Embryonic facial prominence (tissue), 1 donor: ENCODE results near the gene STAT2.
"Not testable (repeated sequence)": the region's sequence is repeated elsewhere in the genome, so short reads cannot be mapped to it uniquely, and the experiment has no call there.

Source experiments
- DNase-seq: peaks from one replicate; pipeline ENCODE4 v3.0.0-alpha.2; 2016; ENCODE audit errors: extremely low spot score

STAT2 gene

DNA sequence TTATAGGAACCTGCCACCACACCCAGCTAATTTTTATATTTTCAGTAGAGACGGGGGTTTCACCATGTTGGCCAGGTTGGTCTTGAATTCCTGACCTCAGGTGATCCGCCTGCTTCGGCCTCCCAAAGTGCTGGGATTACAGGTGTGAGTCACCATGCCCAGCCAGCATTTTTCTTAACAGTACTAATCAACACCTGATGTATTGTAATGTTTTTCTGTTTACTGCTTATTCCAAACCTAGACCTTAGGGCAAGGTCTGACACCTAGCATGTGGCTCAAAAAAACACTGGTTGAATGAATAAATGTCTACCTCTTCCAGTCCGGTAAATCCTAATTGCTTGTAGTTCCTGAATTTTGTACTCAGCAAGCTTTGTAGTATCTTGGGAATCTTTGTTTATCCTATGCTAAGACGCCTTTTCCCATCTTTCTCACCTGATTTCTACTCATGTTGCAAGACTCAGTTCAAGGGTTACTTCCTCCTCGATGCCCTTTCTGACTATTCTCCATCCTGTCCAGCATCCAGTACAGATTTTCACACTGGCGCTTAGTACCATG is 28.9 kb downstream of the STAT2 start:
- DNase-seq: no peak

DNA sequence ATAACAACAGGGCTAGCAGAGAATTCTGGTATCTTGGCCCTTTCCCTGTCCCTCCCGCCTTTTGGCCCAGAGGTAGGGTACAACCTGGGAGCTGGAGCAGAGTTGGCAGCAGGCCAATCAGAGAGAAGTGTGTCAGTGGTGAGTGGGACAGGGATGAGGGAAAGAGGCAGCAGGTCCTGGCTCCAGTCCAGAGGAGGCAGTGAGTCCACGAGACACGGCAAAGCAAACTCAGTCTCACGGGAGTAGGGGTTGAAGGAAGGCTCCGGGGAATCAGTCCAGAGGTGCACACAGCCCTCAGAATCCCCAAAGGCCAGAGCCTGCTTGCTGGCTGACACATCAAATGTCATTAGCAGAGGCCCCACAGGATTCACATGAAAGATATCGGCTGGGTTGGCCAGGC is 33.4 kb downstream of the STAT2 start:
- no peak for DNase-seq

DNA sequence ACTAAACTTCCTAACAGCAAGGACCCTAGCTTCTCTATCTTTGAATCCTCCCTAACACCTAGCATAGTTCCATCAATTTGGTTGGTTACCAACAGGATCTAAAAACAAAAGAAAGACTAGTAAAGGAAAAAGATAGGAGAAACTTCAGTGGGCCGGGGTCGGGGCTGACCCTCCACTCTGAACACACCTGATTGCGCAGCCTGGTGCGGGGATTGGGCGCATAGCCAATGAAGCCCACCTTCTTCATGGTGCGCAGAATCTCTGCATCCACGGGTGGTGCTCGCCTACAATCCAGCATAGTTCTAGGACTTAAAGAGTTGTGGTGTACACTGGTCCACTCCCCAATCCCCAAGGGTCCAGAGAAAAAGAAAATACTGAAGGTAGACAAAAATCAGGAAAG is 33.8 kb downstream of the STAT2 start:
- no peak for DNase-seq

DNA sequence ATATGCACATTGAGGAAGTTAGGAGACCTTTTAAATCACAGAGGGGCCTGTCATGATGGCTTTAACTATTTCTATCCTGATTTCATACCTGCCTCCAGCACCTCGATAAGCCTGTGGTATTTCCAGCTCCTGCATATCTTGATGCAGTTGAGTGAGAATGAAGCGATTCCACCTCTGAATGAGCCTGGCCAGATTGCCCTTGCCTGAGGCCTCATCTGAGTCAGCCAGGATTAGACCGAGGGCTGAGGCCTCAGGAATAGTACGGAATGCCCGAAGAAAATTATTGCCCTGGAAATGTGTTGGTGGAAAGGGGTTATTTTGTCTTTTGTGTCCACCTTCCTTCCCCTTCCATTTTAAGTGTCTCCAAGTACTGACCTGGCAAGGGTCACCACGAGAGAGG is 35.7 kb downstream of the STAT2 start:
- DNase-seq: no peak

DNA sequence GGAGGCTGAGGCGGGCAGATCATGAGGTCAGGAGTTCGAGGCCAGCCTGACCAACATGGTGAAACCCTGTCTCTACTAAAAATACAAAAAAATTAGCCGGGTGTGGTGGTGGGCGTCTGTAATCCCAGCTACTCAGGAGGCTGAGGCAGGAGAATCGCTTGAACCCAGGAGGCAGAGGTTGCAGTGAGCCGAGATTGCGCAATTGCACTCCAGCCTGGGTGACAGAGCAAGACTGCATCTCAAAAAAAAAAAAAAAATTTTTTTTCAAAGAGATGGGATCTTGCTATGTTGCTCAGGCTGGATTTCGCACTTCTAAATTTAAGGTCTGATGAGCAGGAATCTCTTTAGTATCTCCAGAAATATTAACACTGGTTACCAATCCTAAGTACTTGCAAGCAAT is 38.3 kb downstream of the STAT2 start:
- DNase-seq: not testable (repeated sequence)

DNA sequence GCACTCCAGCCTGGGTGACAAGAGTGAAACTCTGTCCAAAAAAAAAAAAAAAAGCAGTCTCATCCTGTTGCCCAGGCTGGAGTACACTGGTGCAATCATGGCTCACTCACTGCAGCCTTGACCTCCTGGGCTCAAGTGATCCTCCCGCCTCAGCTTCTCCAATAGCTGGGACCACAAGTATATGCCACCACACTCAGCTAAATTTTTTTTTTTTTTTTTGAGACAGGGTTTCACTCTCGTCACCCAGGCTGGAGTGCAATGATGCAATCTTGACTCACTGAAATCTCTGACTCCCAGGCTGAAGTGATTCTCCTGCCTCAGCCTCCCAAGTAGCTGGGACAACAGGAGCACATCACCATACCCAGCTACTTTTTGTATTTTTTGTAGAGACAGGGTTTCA is 38.9 kb downstream of the STAT2 start:
- DNase-seq: no peak

DNA sequence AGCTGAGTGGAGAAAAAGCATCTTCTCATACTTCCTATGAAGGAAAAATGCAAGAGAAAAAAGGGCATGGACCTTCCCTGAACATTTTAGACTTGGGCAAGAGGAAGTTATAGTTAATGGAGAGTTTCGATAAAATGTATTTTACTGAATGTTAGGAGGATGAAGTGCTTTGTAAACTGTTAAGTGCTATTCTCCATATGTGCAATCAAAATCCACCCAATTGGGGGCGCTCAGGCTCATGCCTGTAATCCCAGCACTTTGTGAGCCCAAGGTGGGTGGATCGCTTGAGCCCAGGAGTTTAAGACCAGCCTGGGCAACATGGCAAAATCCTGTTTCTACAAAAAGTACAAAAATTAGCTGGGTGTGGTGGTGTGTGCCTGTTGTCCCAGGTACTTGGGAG is 42.2 kb downstream of the STAT2 start:
- no peak for DNase-seq

DNA sequence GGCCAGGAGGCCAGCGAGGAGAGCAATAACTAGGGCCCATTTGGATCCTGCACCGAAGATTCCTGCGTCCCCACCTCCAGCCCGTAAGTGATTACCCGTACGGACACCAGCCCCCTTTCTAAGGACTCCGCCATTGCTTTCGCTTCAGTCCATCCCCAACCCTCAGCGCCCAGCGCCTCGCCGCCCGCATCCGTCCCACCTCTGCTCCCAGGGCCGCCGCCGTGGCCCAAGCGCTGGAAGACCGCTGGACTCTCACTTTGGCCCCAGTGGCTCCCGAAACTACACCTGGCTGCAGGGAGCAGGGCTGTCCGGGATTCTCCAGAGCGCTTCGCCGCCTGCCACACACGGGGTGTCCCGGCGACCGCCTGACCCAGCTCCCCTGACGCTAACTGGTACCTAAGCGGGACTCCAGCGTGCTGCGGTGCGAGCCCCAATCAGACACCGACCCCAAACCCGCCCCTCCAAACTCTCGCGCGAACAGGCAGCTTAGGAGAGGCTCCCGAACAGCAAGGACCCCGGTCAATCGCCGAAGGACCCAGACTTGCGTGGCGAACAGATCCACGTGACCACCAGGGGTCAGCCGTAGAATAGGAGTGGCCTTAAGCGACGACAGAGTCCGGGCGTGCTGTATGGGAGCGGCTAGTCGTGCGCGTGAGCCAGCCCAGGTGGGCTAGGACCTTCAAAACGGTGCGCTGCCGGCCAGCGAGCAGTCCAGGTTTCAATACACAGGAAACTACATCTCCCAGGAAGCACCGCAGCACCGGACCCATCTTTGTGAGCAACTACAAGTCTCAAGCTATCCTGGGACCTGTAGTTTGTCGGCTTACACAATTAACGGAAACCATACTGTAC is 44.1 kb downstream of the STAT2 start, which contains the start of gene CNPY2:
TSS of gene CNPY2 (minus strand) at position 367 of the 852 bp plus-strand sequence. CDS start 771 bp downstream, outside the sequence.
- DNase-seq: peak; percentile 89

DNA sequence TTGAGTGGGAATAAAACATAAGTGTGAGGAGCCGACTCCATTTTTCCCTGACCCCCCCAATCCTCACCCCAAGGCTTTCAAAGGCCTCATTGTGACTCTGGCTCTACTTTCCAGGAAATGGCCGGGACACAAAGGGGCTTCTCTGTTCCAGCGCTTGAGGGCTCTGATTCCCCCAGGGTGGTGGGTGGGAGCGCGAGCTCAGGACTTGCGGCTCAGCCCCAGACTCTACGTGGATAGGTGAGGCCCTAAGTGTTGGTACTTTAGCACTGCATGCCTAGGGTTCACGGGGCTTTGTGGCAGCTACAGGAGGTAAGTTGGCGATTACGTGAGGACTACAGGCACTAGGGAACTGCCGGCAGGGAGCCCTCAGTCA is 44.7 kb downstream of the STAT2 start:
- no peak for DNase-seq

DNA sequence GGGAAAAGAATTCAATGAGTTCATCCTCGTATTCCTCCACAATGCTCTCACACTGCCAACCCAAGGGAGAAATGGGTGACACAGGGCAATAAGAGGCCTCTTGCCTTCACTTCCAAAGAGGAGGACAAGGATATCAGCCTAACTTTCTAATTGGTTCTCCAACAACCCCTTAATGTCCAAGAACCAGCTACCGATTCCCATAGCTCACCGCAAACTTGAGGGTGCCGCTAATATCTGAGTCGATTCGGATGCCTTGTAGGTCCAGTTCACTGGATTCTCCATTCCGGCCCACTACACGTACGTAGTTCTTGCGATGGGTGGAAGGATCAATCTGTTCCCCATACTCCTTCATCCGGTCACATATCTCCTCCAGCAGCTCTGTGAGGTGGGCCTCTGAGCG is 48.9 kb downstream of the STAT2 start:
- DNase-seq: no peak

DNA sequence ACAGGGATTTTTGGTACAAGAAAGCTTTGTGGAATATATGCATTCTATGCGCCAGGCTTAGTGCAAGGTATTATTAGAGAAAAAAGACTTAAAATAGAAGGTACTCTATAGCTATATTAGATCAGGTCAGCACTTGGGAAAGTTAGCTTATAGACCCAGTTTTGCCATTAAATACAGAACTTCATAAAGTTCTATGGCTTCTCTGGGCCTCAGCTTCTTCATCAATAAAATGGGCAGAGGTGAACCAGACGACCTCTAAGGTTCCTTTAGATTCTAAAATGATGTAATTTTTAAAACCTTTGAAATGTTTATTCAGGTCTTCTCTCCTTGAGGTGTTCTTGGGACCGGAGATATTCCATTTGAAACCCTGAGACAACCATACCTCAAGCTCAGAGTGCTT is 51.2 kb downstream of the STAT2 start:
- no peak for DNase-seq

DNA sequence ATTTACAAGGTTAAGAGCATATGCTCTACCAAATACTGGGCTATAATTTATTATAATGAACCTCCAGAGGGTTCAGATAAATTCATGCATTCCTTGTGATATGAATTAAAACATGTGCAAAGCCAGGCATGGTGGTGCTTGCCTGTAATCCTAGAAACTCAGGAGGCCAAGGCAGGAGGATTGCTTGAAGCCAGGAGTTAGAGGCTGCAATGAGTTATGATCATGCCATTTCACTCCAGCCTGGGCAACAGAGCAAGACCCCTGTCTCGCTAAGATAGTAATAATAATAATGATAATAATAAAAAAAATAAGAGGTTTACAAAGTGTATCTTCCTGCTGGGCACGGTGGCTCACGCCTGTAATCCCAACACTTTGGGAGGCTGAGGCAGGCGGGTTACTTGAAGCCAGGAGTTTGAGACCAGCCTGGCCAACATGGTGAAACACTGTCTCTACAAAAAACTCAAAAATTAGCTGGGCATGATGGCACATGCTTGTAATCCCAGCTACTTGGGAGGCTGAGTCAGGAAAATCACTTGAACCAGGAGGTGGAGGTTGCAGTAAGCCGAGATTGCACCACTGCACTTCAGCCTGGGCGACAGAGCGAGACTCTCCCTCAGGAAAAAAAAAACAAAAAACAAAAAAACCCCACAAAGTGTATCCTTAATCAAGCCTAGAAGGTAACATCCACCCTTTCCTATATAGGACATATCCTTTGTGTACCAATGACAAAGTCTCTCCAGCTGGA is 52.5 kb downstream of the STAT2 start:
- DNase-seq: no peak

DNA sequence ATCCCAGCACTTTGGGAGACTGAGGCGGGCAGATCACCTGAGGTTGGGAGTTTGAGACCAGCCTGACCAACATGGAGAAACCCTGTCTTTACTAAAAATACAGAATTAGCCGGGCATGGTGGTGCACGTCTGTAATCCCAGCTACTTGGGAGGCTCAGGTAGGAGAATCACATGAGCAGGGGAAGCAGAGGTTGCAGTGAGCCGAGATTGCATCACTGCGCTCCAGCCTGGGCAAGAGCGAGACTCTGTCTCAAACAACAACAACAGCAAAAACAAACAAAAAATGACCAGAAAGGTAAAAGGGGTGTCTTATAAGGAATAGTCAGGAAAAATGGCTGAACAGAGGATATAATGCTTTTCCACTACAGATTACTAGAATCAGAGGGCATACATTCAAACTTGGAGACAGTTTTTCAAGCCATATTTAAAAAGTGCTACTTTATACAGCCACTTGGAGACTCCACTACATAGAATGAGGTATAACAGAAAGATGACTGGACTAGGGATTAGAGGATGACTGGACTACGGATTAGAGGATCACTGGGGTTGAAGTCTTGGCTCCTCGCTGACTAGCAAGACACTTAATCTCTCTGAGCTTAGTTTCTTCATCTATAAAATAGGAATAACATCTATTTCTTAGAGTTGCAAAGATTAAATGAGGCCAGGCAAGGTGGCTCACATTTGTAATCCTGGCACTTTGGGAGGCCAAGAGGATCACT is 54.9 kb downstream of the STAT2 start:
- no peak for DNase-seq

DNA sequence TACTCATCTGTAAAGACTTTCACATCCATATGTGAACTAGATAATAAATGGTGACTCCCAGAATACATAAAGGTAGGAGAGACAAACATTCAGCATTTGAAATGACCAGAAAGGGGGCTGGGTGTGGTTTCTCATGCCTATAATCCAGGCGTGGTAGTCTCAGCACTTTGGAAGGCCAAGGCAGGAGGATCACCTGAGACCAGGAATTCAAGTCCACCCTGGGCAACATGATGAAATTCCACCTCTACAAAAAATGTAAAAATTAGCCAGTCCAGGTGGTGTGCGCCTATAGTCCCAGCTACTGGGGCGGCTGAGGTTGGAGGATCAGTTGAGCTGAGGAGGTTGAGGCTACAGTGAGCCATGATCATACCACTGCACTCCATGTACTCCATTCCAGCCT is 55.6 kb downstream of the STAT2 start:
- DNase-seq: no peak

DNA sequence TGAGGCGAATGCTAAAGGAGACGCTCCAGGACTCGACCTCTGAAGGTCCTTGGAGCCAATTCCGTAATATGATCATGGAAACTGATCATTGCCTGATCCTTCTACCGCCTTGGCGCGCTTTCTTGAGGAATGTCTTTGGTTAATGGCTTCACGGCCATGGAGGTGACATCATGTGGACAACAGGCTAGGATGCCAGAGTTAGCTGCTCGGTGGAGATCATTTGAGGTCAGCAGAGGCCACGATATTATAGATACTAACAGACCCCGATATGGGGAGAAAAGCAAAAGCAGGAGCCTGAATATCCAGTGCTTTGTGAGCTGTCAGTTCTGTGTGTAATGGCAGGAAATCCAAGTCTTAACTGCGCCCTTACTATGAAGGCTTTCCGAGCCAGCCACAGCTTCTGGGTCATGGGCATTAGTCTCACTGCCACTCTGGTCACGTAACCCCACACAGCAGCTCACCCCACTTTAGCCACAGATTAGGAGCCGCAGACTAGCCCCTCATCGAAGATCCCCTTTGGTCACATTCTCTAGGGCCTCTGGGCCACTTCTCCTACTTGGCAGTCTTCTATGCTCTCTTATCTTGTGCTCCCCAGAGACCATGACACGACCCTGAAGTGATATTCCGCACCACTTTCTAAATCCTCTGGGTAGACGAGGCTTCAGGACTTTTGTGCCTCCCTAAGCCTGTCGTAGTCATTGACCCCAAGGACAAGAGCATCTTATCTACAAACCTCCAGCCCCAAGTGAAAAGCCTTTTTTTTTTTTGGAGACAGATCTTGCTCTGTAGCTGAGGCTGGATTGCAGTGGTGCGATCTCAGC is 59.1 kb downstream of the STAT2 start:
- DNase-seq: no peak

DNA sequence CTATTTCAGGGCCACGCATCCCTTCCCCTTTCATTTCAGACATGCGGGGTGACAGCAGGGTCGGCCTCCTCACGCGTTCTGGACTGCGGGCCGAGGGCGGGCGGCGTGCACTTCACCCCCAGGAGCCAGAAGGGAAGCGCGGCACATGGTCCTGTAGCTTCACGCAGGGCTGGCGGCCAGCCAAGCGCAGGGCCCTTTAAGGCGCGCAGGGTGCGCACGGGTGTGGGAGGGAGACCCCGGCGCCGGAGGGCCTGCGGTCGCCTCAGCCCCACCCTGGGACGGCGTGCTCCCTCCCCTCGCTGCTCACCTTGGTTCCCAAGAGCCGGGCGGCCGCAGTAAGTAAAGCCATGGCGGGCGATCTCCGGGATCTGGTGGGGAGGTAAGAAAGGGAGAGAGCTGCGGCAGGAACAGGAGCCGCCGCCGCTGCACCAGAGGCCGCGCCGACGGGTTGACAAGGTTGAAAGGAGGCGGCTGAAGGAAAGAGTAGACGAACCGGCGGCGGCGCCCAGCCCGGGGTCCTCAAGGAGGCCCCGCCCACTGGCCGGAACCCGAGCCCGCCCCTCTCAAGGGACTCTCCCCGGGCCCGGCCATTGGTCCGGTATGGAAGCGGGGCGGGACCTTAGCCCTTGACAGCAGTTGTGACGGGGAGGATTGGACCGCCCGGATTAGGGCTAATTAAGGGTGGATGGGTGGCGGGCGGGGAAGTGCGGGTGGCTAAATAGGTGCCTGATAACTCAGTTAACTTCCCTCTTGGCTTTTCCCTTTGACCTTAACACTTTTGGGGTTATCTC is 59.9 kb downstream of the STAT2 start, which contains the start of gene CS:
TSS of gene CS (minus strand) at position 478 of the 791 bp plus-strand sequence. CDS start at position 349, 129 bp downstream.
- DNase-seq: peak; percentile 95

DNA sequence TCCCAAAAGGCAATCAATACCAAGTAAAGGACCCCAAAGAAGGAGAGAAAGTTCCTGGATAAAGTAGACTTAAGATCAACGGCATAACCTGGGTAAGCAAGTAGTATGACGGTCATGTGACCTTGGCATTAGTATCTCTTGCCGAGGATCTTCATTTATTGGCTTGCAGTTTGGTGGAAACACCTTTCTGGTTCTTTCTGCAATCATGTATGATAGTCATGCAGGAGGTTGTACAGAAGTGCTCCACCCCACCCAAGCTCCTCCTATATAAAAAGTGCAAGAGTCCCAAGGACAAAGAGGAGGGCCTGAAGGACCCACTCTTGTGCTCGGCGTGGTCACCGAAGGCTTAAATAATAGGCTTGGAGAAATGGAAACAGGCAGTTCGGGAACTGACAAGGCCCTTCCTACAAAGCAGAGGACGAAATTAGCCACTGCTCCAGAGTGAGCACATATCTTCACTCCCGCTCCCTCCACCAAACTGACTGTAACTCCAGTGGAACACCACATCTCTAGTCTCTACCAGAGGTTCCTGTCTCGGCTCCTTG is 60.5 kb downstream of the STAT2 start:
- DNase-seq: no peak

DNA sequence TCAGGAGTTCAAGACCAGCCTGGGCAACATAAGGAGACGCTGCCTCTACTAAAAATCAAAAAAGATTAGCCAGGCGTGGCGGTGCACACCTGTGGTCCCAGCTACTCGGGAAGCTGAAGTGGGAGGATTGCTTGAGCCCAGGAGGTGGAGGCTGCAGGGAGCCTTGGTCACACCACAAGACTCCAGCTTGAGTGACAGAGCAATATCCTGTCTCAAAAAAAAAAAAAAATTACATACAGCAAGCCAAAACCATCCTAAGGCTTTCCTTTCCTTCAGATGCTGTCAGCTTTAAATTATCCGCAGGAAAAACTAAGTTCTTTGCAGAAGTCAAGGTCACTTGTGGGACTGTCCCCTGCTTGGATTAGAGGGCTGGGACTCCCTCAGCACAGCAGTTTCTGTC is 61.1 kb downstream of the STAT2 start:
- DNase-seq: no peak

DNA sequence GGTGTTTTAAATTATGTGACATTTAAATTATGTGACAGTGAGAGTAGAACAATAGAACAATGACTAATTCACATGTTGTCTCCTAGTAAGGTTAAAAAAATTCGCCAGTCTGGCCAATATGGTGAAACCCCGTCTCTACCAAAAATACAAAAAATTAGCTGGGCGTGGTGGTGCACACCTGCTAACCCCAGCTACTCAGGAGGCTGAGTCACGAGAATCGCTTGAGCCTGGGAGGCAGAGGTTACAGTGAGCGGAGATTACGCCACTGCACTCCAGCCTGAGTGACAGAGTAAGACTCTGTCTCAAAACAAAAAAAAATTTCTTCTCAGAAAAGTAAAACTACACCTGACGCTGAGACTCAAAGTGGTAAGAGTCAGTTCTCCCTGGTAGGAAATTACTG is 62.5 kb downstream of the STAT2 start:
- DNase-seq: no peak

DNA sequence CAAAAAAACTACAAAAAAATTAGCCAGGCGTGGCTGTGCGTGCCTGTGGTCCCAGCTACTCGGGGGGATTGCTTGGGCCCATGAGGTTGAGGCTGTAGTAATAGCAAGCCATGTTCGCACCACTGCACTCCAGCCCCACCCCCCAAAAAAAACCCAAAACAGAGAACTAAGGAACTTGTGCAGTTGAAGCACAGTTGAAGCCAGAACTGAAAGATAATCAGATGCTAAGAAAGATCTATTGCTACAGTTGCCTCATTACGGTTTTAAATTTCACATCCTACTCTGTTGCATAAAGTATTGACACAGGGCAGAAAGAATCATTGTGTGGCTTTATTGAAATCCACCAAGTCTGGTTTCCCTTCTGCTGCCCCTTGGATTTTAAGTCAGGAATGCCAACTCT is 63.6 kb downstream of the STAT2 start:
- no peak for DNase-seq
